NCI-H460 (cell line): Measurements from ENCODE around the gene SOAT2. TPM values are rescaled to one million over a fixed set of nuclear protein-coding genes. Genes with fewer than 3 reads are reported as not detected.

Experiments
- small RNA-seq, 2 experiments: library from RNA; depleted of rRNA; stranded (forward); fragments of <200 nt; gene quantifications; one replicate each; pipeline ENCODE3, GENCODE V24; 2014
- total RNA-seq: library from RNA; depleted of rRNA; stranded (reverse); fragments of >200 nt; shearing (Covaris generic); gene quantifications from 2 replicates; pipeline ENCODE4 v1.2.3, GENCODE V29; 2014; rRNA removed

The SOAT2 gene
- total RNA-seq, 1 experiment from 2014 or later, result not detected

Small RNA genes lying within 50 kb of the gene (small RNA-seq; reads per million reads assigned to genes)
- 0 to 0.12 reads per million in 2 experiments for gene HIGD1AP1
- 0 reads per million in 2 experiments for gene MIR6757
- 0 reads per million in 2 experiments for gene RNU6-333P

Other genes with a start within 250 kb of the SOAT2 start
- 441 and 447 TPM in 2 replicates for gene KRT8, start 198.4 kb upstream of the SOAT2 start, total RNA-seq
- gene KRT18, start 154.4 kb upstream of the SOAT2 start, total RNA-seq, result 692 and 718 TPM in 2 replicates
- gene EIF4B, start 97.0 kb upstream of the SOAT2 start, total RNA-seq, result 827 and 879 TPM in 2 replicates
- 12.1 and 16.9 TPM in 2 replicates for gene TNS2, start 53.4 kb upstream of the SOAT2 start, total RNA-seq
- gene SPRYD3, start 24.1 kb upstream of the SOAT2 start, total RNA-seq, result 24.4 and 28.5 TPM in 2 replicates
- 53.1 and 54.9 TPM in 2 replicates for gene IGFBP6, start 5.8 kb upstream of the SOAT2 start, total RNA-seq
- 12.3 and 14.9 TPM in 2 replicates for gene ZNF740, start 77.2 kb downstream of the SOAT2 start, total RNA-seq
- gene CSAD, start 77.4 kb downstream of the SOAT2 start, total RNA-seq, result 5.6 and 12.6 TPM in 2 replicates
- not detected in 2 replicates for gene ITGB7, start 103.8 kb downstream of the SOAT2 start, total RNA-seq
- gene RARG, start 128.7 kb downstream of the SOAT2 start, total RNA-seq, result 8.5 and 12.0 TPM in 2 replicates
- gene ESPL1, start 164.8 kb downstream of the SOAT2 start, total RNA-seq, result 12.3 and 15.7 TPM in 2 replicates
- 346 and 357 TPM in 2 replicates for gene PFDN5, start 192.1 kb downstream of the SOAT2 start, total RNA-seq
- 112 and 124 TPM in 2 replicates for gene MYG1, start 196.2 kb downstream of the SOAT2 start, total RNA-seq
- 92.3 and 98.9 TPM in 2 replicates for gene AAAS, start 218.1 kb downstream of the SOAT2 start, total RNA-seq
- not detected in 2 replicates for gene SP7, start 232.9 kb downstream of the SOAT2 start, total RNA-seq